H1 (cell line): ENCODE data around the gene DNAJC19. TPM values are rescaled to one million over a fixed set of nuclear protein-coding genes. Genes with fewer than 3 reads are reported as not detected.

Experiments used
- TAF1 ChIP-seq: IDR thresholded peaks from 2 replicates; pipeline ENCODE4 v1.6.1; 2011; ENCODE audit warnings: mild to moderate bottlenecking, low read depth, low read length
- USF2 ChIP-seq: IDR thresholded peaks from 2 replicates; pipeline ENCODE4 v1.6.1; 2011; ENCODE audit warnings: low read length, improper control_type of control experiment
- polyA plus RNA-seq, 7 experiments: library from polyadenylated mRNA; depleted of rRNA in 3 of 7; stranded (reverse) in 5 of 7; unstranded in 2 of 7; fragments of >200 nt in 5 of 7; fragments of 200-250 nt in 2 of 7; gene quantifications; 1 replicate in 5 of 7; 2 replicates in 1 of 7; 4 replicates in 1 of 7; pipeline versions ENCODE4 v1.2.1 to v1.2.3, GENCODE V29; 2011 to 2013; ENCODE audit warnings: missing spikeins in 2 of 7, mixed read lengths in 2 of 7
- total RNA-seq: library from RNA; stranded (reverse); fragmentation: NEBNext Ultra II Directional; extraction: Animal tissue kit (Norgen Biotek cat#: 25700); gene quantifications from 2 replicates; pipeline ENCODE4 v1.2.1, GENCODE V29; 2021

Gene DNAJC19
- total and polyA plus RNA-seq, 2 of the 8 experiments (the other 6 are each of a cell fraction or from before 2014, with no cell fraction given), result 62.4 to 90.9 TPM

DNA sequence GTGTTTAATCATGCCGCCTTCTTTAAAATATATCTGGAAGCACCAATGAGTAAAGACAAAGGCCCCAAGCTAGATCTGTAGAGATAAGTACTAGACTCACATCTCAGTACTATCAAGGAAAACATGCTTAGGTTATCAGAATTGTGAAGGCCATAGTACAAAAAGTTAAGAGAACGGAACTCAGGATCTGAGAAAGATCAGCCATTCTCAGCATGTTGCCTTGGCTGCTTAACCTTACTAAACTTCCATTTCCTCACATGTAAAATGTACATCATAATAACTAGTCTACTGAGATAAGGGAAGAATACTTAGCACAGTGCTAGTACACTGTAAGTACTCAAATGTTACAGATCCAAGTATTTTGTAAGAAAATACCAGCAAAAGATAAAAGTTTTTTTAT, 7.6 kb downstream of the DNAJC19 start (continued):
- no peak for TF ChIP-seq TAF1
- TF ChIP-seq USF2, result no peak
